ENCODE results near the gene ZNF350. TPM values are rescaled to one million over a fixed set of nuclear protein-coding genes. Genes with fewer than 3 reads are reported as not detected.

ZNF350 gene
- 10 to 100 TPM in 3 of 4 donors, 1 to 10 TPM in 1; 9.1 to 13.9 (median 12.0) TPM for total RNA-seq

GRCh38 chr19:51986309-51987291 is at the start of gene ZNF350:
TSS of gene ZNF350 (minus strand) at chr19:51986840. CDS start at chr19:51974360, 12,480 bp downstream.
- TF ChIP-seq CTCF (IDR thresholded peaks at IDR 0.05; ENCODE audit: low read depth) = no peak

GRCh38 chr19:52034051-52034728 is 47.5 kb upstream of the ZNF350 start:
- no peak for TF ChIP-seq CTCF (IDR thresholded peaks at IDR 0.05; ENCODE audit: low read depth)

GRCh38 chr19:52028780-52029123 is 42.1 kb upstream of the ZNF350 start:
- no peak for TF ChIP-seq CTCF (IDR thresholded peaks at IDR 0.05; ENCODE audit: low read depth)

- no peak for TF ChIP-seq CTCF (IDR thresholded peaks at IDR 0.05; ENCODE audit: low read depth)
Measured at GRCh38 chr19:52028027-52028779, 41.6 kb upstream of the ZNF350 start, which contains the start of gene ZNF614. TSS of gene ZNF614 (minus strand) at chr19:52028379. CDS start at chr19:52025745, 2,634 bp downstream.

GRCh38 chr19:52022193-52022592 is 35.6 kb upstream of the ZNF350 start:
- TF ChIP-seq CTCF (IDR thresholded peaks at IDR 0.05; ENCODE audit: low read depth) = no peak

- no peak for TF ChIP-seq CTCF (IDR thresholded peaks at IDR 0.05; ENCODE audit: low read depth)
Measured at GRCh38 chr19:52020506-52020905, 33.9 kb upstream of the ZNF350 start.

All from subcutaneous adipose tissue (tissue), 4 donors.